H1 (cell line): ENCODE data around the gene YPEL4. TPM values are rescaled to one million over a fixed set of nuclear protein-coding genes. Genes with fewer than 3 reads are reported as not detected.

Experiments
- CTCF ChIA-PET: fragments of 300-600 bp; sonication (Branson Sonifier 250); formaldehyde crosslinking; loops from one replicate; lab custom pipeline; 2021; ENCODE audit not compliant: partially characterized antibody; lab: Charles Lee
- POLR2A ChIA-PET: fragments of 300-600 bp; sonication (Branson Sonifier 250); formaldehyde crosslinking; loops from one replicate; lab custom pipeline; 2021; ENCODE audit warnings: inconsistent platforms; ENCODE audit not compliant: partially characterized antibody; lab: Charles Lee
- DNase-seq, 2 experiments: peaks; one replicate each; pipeline versions ENCODE4 v3.0.0 to v3.0.0-alpha.2; 2010 to 2022; ENCODE audit warnings: low spot score in 2 of 2, low read depth in 1 of 2, mixed read lengths in 1 of 2
- FAIRE-seq: peaks from 2 replicates; lab custom pipeline; 2011; peaks lifted over from hg19 to GRCh38; lab: Jason Lieb, UNC
- H2AFZ ChIP-seq: 2 replicates; pipeline ENCODE4 v1.8.1; 2012; ENCODE audit warnings: low read length, inconsistent platforms
- H2AK5ac ChIP-seq: 2 replicates; pipeline ENCODE4 v1.6.1; 2013; ENCODE audit warnings: low read depth, low read length
- H2BK120ac ChIP-seq: replicated peaks from 2 replicates; pipeline ENCODE3; 2013; ENCODE audit warnings: low read depth, low read length, inconsistent platforms
- H2BK12ac ChIP-seq: 2 replicates; pipeline ENCODE4 v1.6.1; 2013; ENCODE audit warnings: low read depth, low read length
- H2BK15ac ChIP-seq: 2 replicates; pipeline ENCODE4 v1.6.1; 2013; ENCODE audit warnings: low read length
- H2BK20ac ChIP-seq: 2 replicates; pipeline ENCODE4 v1.6.1; 2013; ENCODE audit warnings: low read length
- H2BK5ac ChIP-seq: 2 replicates; pipeline ENCODE4 v1.6.1; 2013; ENCODE audit warnings: low read depth, low read length
- H3K14ac ChIP-seq: 2 replicates; pipeline ENCODE4 v1.6.1; 2013; ENCODE audit warnings: inconsistent platforms; ENCODE audit not compliant: insufficient read length
- H3K18ac ChIP-seq: 2 replicates; pipeline ENCODE4 v1.6.1; 2013; ENCODE audit warnings: low read length; ENCODE audit errors: extremely low read depth
- H3K23ac ChIP-seq: 2 replicates; pipeline ENCODE4 v1.6.1; 2013; ENCODE audit warnings: inconsistent platforms; ENCODE audit not compliant: insufficient read length
- H3K23me2 ChIP-seq: 2 replicates; pipeline ENCODE4 v1.6.1; 2013; ENCODE audit warnings: low read depth, low read length
- H3K27ac ChIP-seq: 2 replicates; pipeline ENCODE4 v1.6.1; 2011; ENCODE audit warnings: low read depth, low read length, inconsistent platforms
- H3K27me3 ChIP-seq, 4 experiments: replicated peaks in 1 of 4; 1 replicate in 1 of 4; 2 replicates in 3 of 4; pipeline versions ENCODE4 v1.6.1 to v1.8.1; 2011 to 2013; ENCODE audit warnings: low read length in 3 of 4, mild to moderate bottlenecking in 3 of 4, inconsistent platforms in 2 of 4, mixed read lengths in 2 of 4, moderate library complexity in 1 of 4; ENCODE audit not compliant: control insufficient read depth in 3 of 4, insufficient read depth in 3 of 4; ENCODE audit errors: extremely low read depth in 1 of 4
- H3K36me3 ChIP-seq, 4 experiments: 2 replicates each; pipeline versions ENCODE4 v1.6.1 to v1.8.1; 2011 to 2013; ENCODE audit warnings: mild to moderate bottlenecking in 4 of 4, low read length in 3 of 4, moderate library complexity in 2 of 4, control low read depth in 1 of 4, inconsistent platforms in 1 of 4; ENCODE audit not compliant: insufficient read depth in 4 of 4, control insufficient read depth in 2 of 4
- H3K4ac ChIP-seq: replicated peaks from 2 replicates; pipeline ENCODE3; 2013; ENCODE audit warnings: low read length, low read depth, mixed read lengths, inconsistent platforms; ENCODE audit not compliant: insufficient read length
- H3K4me1 ChIP-seq, 4 experiments: replicated peaks in 1 of 4; 1 replicate in 1 of 4; 2 replicates in 3 of 4; pipeline versions ENCODE4 v1.6.1 to v1.8.1; 2011 to 2013; ENCODE audit warnings: low read length in 3 of 4, inconsistent platforms in 2 of 4, mixed read lengths in 1 of 4; ENCODE audit not compliant: insufficient read depth in 4 of 4, control insufficient read depth in 3 of 4
- H3K4me2 ChIP-seq, 2 experiments: 2 replicates each; pipeline versions ENCODE4 v1.6.1 to v1.8.1; 2011 to 2013; ENCODE audit warnings: low read depth in 2 of 2, low read length in 2 of 2, control low read depth in 1 of 2, inconsistent platforms in 1 of 2, mild to moderate bottlenecking in 1 of 2; ENCODE audit not compliant: insufficient read depth in 1 of 2
- H3K4me3 ChIP-seq, 4 experiments: fragments of 200-600, 300-600 bp in 1 of 4; sonication (generic), shearing (Covaris generic), sonication (Bioruptor Twin) in 1 of 4; 2 replicates each; pipeline versions ENCODE4 v1.5.1 to v1.8.1; 2011 to 2016; ENCODE audit warnings: low read length in 4 of 4, low read depth in 3 of 4, control low read depth in 2 of 4, inconsistent platforms in 2 of 4, mild to moderate bottlenecking in 2 of 4, mixed read lengths in 1 of 4, moderate library complexity in 1 of 4; ENCODE audit not compliant: insufficient read depth in 2 of 4; ENCODE audit errors: extremely low read depth in 1 of 4
- H3K56ac ChIP-seq: replicated peaks from 2 replicates; pipeline ENCODE3; 2013; ENCODE audit warnings: low read depth, mild to moderate bottlenecking, mixed read lengths, low read length, inconsistent platforms; ENCODE audit not compliant: insufficient read length
- H3K79me1 ChIP-seq: 2 replicates; pipeline ENCODE4 v1.6.1; 2013; ENCODE audit warnings: low read depth, low read length, control low read depth
- H3K79me2 ChIP-seq, 2 experiments: 2 replicates each; pipeline versions ENCODE4 v1.6.1 to v1.8.1; 2012 to 2013; ENCODE audit warnings: low read length in 2 of 2, mild to moderate bottlenecking in 2 of 2, inconsistent platforms in 1 of 2; ENCODE audit not compliant: insufficient read depth in 2 of 2, control insufficient read depth in 1 of 2
- H3K9ac ChIP-seq, 4 experiments: replicated peaks in 1 of 4; 1 replicate in 1 of 4; 2 replicates in 3 of 4; pipeline versions ENCODE4 v1.6.1 to v1.8.1; 2011 to 2013; ENCODE audit warnings: low read depth in 3 of 4, low read length in 3 of 4, control low read depth in 2 of 4, mild to moderate bottlenecking in 2 of 4, moderate library complexity in 2 of 4, inconsistent platforms in 1 of 4; ENCODE audit errors: extremely low read depth in 1 of 4
- H3K9me3 ChIP-seq, 2 experiments: 2 replicates each; pipeline versions ENCODE4 v1.6.1 to v1.8.1; 2012 to 2013; ENCODE audit warnings: mild to moderate bottlenecking in 2 of 2, moderate library complexity in 2 of 2, control low read depth in 1 of 2, inconsistent platforms in 1 of 2, low read depth in 1 of 2, low read length in 1 of 2, mixed read lengths in 1 of 2; ENCODE audit not compliant: insufficient read depth in 2 of 2
- H4K20me1 ChIP-seq, 2 experiments: replicated peaks in 1 of 2; 2 replicates each; pipeline versions ENCODE3 to v1.8.1; 2011 to 2013; ENCODE audit warnings: inconsistent platforms in 2 of 2, low read length in 2 of 2, mild to moderate bottlenecking in 1 of 2; ENCODE audit not compliant: insufficient read depth in 2 of 2, control insufficient read depth in 1 of 2
- H4K5ac ChIP-seq: 2 replicates; pipeline ENCODE4 v1.6.1; 2013; ENCODE audit warnings: low read length, low read depth, mixed read lengths, inconsistent platforms; ENCODE audit not compliant: insufficient read length
- H4K8ac ChIP-seq: 2 replicates; pipeline ENCODE4 v1.8.0; 2013; ENCODE audit warnings: mild to moderate bottlenecking, moderate library complexity, low read length, inconsistent platforms; ENCODE audit not compliant: insufficient read depth; ENCODE audit errors: extremely low read depth
- H4K91ac ChIP-seq: replicated peaks from 2 replicates; pipeline ENCODE3; 2013; ENCODE audit warnings: low read length, mixed read lengths, inconsistent platforms; ENCODE audit not compliant: insufficient read length
- ASH2L ChIP-seq: fragments of 200-600, 300-600 bp; sonication (generic); IDR thresholded peaks from one replicate; pipeline ENCODE4 v1.7.1; 2017; ENCODE audit warnings: low read length
- BRCA1 ChIP-seq: IDR thresholded peaks from 2 replicates; pipeline ENCODE4 v1.6.1; 2012; ENCODE audit warnings: low read depth, low read length, improper control_type of control experiment
- GTF2F1 ChIP-seq: IDR thresholded peaks from 2 replicates; pipeline ENCODE4 v1.6.1; 2012; ENCODE audit warnings: low read depth, low read length, improper control_type of control experiment, borderline replicate concordance
- NANOG ChIP-seq: IDR thresholded peaks from 2 replicates; pipeline ENCODE4 v1.6.1; 2011; ENCODE audit warnings: low read length, low read depth, mild to moderate bottlenecking, inconsistent platforms; ENCODE audit not compliant: insufficient read depth, poor library complexity, severe bottlenecking
- POLR2A ChIP-seq, 2 experiments: IDR thresholded peaks; 1 replicate in 1 of 2; 2 replicates in 1 of 2; pipeline ENCODE4 v1.6.1; 2011; ENCODE audit warnings: low read depth in 2 of 2, low read length in 2 of 2, mild to moderate bottlenecking in 2 of 2; ENCODE audit errors: control extremely low read depth in 1 of 2
- POLR2AphosphoS5 ChIP-seq: IDR thresholded peaks from 2 replicates; pipeline ENCODE4 v1.6.1; 2011; ENCODE audit warnings: low read depth, low read length
- RAD21 ChIP-seq, 2 experiments: IDR thresholded peaks in 1 of 2; conservative IDR thresholded peaks in 1 of 2; 2 replicates each; pipeline ENCODE4 v1.6.1; 2011; ENCODE audit warnings: low read depth in 2 of 2, low read length in 2 of 2, improper control_type of control experiment in 1 of 2, inconsistent platforms in 1 of 2, mild to moderate bottlenecking in 1 of 2, moderate library complexity in 1 of 2
- SIN3A ChIP-seq, 2 experiments: IDR thresholded peaks in 1 of 2; conservative IDR thresholded peaks in 1 of 2; 2 replicates each; pipeline ENCODE4 v1.6.1; 2011 to 2012; ENCODE audit warnings: low read length in 2 of 2, improper control_type of control experiment in 1 of 2, low read depth in 1 of 2, mild to moderate bottlenecking in 1 of 2
- TAF7 ChIP-seq: optimal IDR thresholded peaks from 2 replicates; pipeline ENCODE3; 2011; ENCODE audit warnings: low read depth, mild to moderate bottlenecking, inconsistent platforms, low read length, moderate library complexity, borderline replicate concordance
- WGBS, 2 experiments: shearing (Covaris generic) in 1 of 2; methylation state at CpG; one replicate each; pipeline versions ENCODE4 v1.1.6 to v1.1.7; 2013 to 2015; ENCODE audit warnings: low lambda C conversion rate in 2 of 2, mixed read lengths in 2 of 2, inconsistent platforms in 1 of 2, low coverage in 1 of 2, missing lambda C conversion rate in 1 of 2; ENCODE audit not compliant: insufficient replicate concordance in 2 of 2, insufficient coverage in 1 of 2, insufficient read length in 1 of 2; ENCODE audit errors: extremely low coverage in 1 of 2, missing lambda C conversion rate in 1 of 2; 5-methylcytosine and 5-hydroxymethylcytosine counted together
- polyA plus RNA-seq, 7 experiments: library from polyadenylated mRNA; depleted of rRNA in 3 of 7; stranded (reverse) in 5 of 7; unstranded in 2 of 7; fragments of >200 nt in 5 of 7; fragments of 200-250 nt in 2 of 7; gene quantifications; 1 replicate in 5 of 7; 2 replicates in 1 of 7; 4 replicates in 1 of 7; pipeline versions ENCODE4 v1.2.1 to v1.2.3, GENCODE V29; 2011 to 2013; ENCODE audit warnings: missing spikeins in 2 of 7, mixed read lengths in 2 of 7
- total RNA-seq: library from RNA; stranded (reverse); fragmentation: NEBNext Ultra II Directional; extraction: Animal tissue kit (Norgen Biotek cat#: 25700); gene quantifications from 2 replicates; pipeline ENCODE4 v1.2.1, GENCODE V29; 2021

YPEL4 gene
- total and polyA plus RNA-seq, 2 of the 8 experiments (the other 6 are each of a cell fraction or from before 2014, with no cell fraction given): 0.13 to 0.38 TPM

GRCh38 chr11:57644748-57645688 lies 4.7 kb downstream of the YPEL4 start:
- H3K4me1 ChIP-seq: peaks cover 34 to 65% (median 44%) of the 10 kb centered on the region in 4 experiments
- CTCF ChIA-PET: interaction anchor here (0.6 to 14.3 kb wide), 45 partner anchors 8 to 307 kb away, joined by 3 to 357 read pairs (median 5); partner anchors contain the start of genes P2RX3, SERPING1, SMTNL1 and TIMM10
- TF ChIP-seq NANOG: peak; percentile 11
- peak; percentile 29 for TF ChIP-seq TAF7
- peak; percentile 28 to 72 for TF ChIP-seq POLR2A (IDR thresholded peaks at IDR 0.05; ENCODE audit: control extremely low read depth in 1 of 2, low read depth in 2 of 2, low read length in 2 of 2)
- TF ChIP-seq SIN3A (conservative IDR thresholded peaks at IDR 0.05 in 1 of 2, IDR thresholded peaks at IDR 0.05 in 1 of 2; ENCODE audit: low read depth in 1 of 2, low read length in 2 of 2): 0 out of 4 replicates have a peak, but pooled peaks have one; percentile 50 to 51
- TF ChIP-seq RAD21 (IDR thresholded peaks at IDR 0.05 in 1 of 2, conservative IDR thresholded peaks at IDR 0.05 in 1 of 2; ENCODE audit: low read depth in 2 of 2, low read length in 2 of 2): peak; percentile 81 to 92
- TF ChIP-seq ASH2L: peak; percentile 15
- peak; percentile 78 for TF ChIP-seq POLR2AphosphoS5
- no peak for TF ChIP-seq GTF2F1
- TF ChIP-seq BRCA1: no peak

More at GRCh38 chr11:57644748-57645688, 4.7 kb downstream of the YPEL4 start:
- no peak overlapping the region for H2BK15ac ChIP-seq
- H2BK120ac ChIP-seq: no peak overlapping the region
- H4K5ac ChIP-seq: no peak overlapping the region
- no peak overlapping the region for H3K9ac ChIP-seq
- 27% methylated on average over 17 of the region's 17 CpGs; no CpG with 5 or more reads in 1 of the 2 experiments for WGBS, 2 experiments
- H3K4ac ChIP-seq: no peak overlapping the region
- H3K18ac ChIP-seq: no peak overlapping the region
- H3K4me3 ChIP-seq: no peak overlapping the region; a peak in 1 of 8 replicates
- no peak overlapping the region for H2BK12ac ChIP-seq
- H4K20me1 ChIP-seq: peaks cover 29 to 46% of the 10 kb centered on the region in 2 experiments
- H3K27ac ChIP-seq: no peak overlapping the region
- peak overlapping the region; percentile 1 to 92; a peak in 3 of 4 replicates for H3K4me2 ChIP-seq
- peaks cover 32% of the 10 kb centered on the region for H3K23me2 ChIP-seq
- no peaks in the 10 kb centered on the region for H3K27me3 ChIP-seq
- H2AK5ac ChIP-seq: no peak overlapping the region
- H3K9me3 ChIP-seq: no peaks in the 10 kb centered on the region
- H3K23ac ChIP-seq: no peak overlapping the region
- peaks cover 0 to 24% of the 10 kb centered on the region in 2 experiments; a peak in 2 of 4 replicates for H3K79me2 ChIP-seq
- peaks cover 9 to 25% (median 13%) of the 10 kb centered on the region in 4 experiments; a peak in 6 of 8 replicates for H3K36me3 ChIP-seq
- DNase-seq (peak in 1 of 2 experiments; percentile 93), FAIRE-seq (peak; percentile 83)
- H2BK5ac ChIP-seq: no peak overlapping the region
- POLR2A ChIA-PET: interaction anchor here (0.6 to 29.6 kb wide), 33 partner anchors 4 to 297 kb away, joined by 3 to 1546 read pairs (median 6); partner anchors contain the start of genes CLP1, SERPING1, SLC43A1 and SMTNL1
- no peak overlapping the region for H2AFZ ChIP-seq
- H3K79me1 ChIP-seq: peaks cover 7% of the 10 kb centered on the region; the same call in 1 of the 2 replicates
- H3K56ac ChIP-seq: no peak overlapping the region
- no peak overlapping the region for H4K91ac ChIP-seq
- no peak overlapping the region for H2BK20ac ChIP-seq
- no peak overlapping the region for H3K14ac ChIP-seq
- no peak overlapping the region for H4K8ac ChIP-seq
